Neutrophil (primary cell): ENCODE data around the gene FADS2.
A peak's percentile ranks its signal among the peaks of the same experiment; 100 is the strongest.

Experiments used
- H3K27ac ChIP-seq: fragments of 200-600 bp; sonication (generic); 2 replicates; pipeline ENCODE4 v1.5.1; 2016; ENCODE audit warnings: mild to moderate bottlenecking, moderate library complexity
- H3K27me3 ChIP-seq: fragments of 200-600 bp; sonication (generic); 2 replicates; pipeline ENCODE4 v1.6.0; 2016; ENCODE audit warnings: mild to moderate bottlenecking
- H3K36me3 ChIP-seq: fragments of 200-600 bp; sonication (generic); 2 replicates; pipeline ENCODE4 v1.5.1; 2017
- H3K4me1 ChIP-seq, 2 experiments: fragments of 200-600 bp in 1 of 2; sonication (generic) in 1 of 2; 1 replicate in 1 of 2; 2 replicates in 1 of 2; pipeline versions ENCODE4 v1.5.1 to v1.6.1; 2013 to 2016; ENCODE audit warnings: low read depth in 1 of 2, low read length in 1 of 2, mild to moderate bottlenecking in 1 of 2, moderate library complexity in 1 of 2; ENCODE audit not compliant: control insufficient read depth in 1 of 2, insufficient read depth in 1 of 2
- H3K4me3 ChIP-seq, 2 experiments: fragments of 200-600 bp in 1 of 2; sonication (generic) in 1 of 2; 1 replicate in 1 of 2; 2 replicates in 1 of 2; pipeline ENCODE4 v1.5.1; 2013 to 2016; ENCODE audit warnings: low read depth in 1 of 2, low read length in 1 of 2, mild to moderate bottlenecking in 1 of 2, moderate library complexity in 1 of 2
- H3K9me3 ChIP-seq: fragments of 200-600 bp; sonication (generic); 2 replicates; pipeline ENCODE4 v1.5.1; 2016
- TF ChIP-seq, protein P1 (sequence below): fragments of 200-600 bp; sonication (generic); IDR thresholded peaks from 2 replicates; pipeline ENCODE4 v1.5.1; 2016; ENCODE audit warnings: antibody characterized with exemption

The FADS2 gene

DNA sequence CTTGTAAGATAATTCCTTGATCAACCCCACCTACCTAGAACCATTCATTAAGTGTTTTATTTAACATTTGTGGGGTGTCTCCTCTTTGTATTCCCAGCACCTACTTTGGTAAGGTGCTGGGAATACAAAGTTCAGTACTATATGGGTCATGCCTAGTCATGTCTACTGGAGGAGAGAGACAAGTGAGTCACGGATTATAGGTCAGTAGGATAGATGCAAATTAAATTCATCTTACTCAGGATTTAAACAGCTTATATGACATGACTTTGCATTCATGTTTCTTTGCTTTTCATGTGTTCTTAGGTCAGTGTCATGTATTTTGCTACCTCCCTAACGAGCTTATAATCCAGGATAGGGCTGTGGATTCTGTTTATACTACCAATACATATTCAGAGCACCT, 7.9 kb upstream of the FADS2 start:
- no peak overlapping the region for H3K4me3 ChIP-seq
- TF ChIP-seq, protein P1, sequence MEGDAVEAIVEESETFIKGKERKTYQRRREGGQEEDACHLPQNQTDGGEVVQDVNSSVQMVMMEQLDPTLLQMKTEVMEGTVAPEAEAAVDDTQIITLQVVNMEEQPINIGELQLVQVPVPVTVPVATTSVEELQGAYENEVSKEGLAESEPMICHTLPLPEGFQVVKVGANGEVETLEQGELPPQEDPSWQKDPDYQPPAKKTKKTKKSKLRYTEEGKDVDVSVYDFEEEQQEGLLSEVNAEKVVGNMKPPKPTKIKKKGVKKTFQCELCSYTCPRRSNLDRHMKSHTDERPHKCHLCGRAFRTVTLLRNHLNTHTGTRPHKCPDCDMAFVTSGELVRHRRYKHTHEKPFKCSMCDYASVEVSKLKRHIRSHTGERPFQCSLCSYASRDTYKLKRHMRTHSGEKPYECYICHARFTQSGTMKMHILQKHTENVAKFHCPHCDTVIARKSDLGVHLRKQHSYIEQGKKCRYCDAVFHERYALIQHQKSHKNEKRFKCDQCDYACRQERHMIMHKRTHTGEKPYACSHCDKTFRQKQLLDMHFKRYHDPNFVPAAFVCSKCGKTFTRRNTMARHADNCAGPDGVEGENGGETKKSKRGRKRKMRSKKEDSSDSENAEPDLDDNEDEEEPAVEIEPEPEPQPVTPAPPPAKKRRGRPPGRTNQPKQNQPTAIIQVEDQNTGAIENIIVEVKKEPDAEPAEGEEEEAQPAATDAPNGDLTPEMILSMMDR, result no peak
- no peak overlapping the region for H3K27ac ChIP-seq
- H3K36me3 ChIP-seq, result no peaks in the 10 kb centered on the region
- peaks cover 17 to 21% of the 10 kb centered on the region in 2 experiments for H3K4me1 ChIP-seq
- no peaks in the 10 kb centered on the region for H3K9me3 ChIP-seq
- peaks cover 85% of the 10 kb centered on the region for H3K27me3 ChIP-seq

DNA sequence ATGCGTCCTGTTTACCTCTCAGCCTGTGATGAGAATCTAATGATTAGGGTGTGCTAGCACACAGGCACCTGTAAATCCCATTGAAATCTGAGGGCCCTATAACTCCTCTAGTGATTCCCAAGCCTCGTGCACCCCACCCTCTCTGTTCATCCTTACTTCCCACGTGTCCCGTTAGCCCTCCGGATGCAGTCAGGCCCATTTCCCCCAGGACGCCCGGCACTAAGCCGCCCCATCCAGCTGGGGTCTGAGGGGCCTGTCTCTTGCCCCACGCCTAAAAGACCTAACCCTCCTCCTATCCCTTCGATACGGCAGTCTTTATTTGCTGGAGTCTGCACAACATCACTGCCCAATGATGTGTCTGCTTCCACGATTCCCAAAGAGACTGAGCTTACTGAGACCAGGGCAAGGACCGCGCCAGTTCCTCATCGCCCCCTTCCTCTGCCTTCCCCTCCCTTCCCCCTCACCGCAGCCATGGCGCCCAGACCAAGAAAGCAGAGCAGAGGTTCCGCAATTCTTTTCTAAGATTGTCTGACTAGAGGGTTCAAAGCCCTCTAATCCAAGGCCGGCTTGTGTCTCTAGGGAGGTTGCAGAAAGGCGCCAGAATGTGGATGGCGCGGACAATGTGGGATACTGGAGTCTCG, 1.1 kb upstream of the FADS2 start:
- H3K27me3 ChIP-seq, result peaks cover 95% of the 10 kb centered on the region
- H3K4me1 ChIP-seq, result peaks cover 25 to 35% of the 10 kb centered on the region in 2 experiments
- no peaks in the 10 kb centered on the region for H3K9me3 ChIP-seq
- TF ChIP-seq, protein P1, result no peak
- H3K4me3 ChIP-seq, result peak overlapping the region; percentile 73 to 84
- no peaks in the 10 kb centered on the region for H3K36me3 ChIP-seq
- peak overlapping the region; percentile 86 for H3K27ac ChIP-seq

DNA sequence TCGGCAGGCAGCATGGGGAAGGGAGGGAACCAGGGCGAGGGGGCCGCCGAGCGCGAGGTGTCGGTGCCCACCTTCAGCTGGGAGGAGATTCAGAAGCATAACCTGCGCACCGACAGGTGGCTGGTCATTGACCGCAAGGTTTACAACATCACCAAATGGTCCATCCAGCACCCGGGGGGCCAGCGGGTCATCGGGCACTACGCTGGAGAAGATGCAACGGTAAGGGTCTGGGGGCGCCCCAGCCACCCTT, 204 bp downstream of the FADS2 start:
- peak overlapping the region; percentile 86 for H3K27ac ChIP-seq
- H3K27me3 ChIP-seq, result peaks cover 91% of the 10 kb centered on the region
- TF ChIP-seq, protein P1, result no peak
- H3K36me3 ChIP-seq, result no peaks in the 10 kb centered on the region
- H3K4me3 ChIP-seq, result peak overlapping the region; percentile 73 to 84
- peaks cover 25 to 35% of the 10 kb centered on the region in 2 experiments for H3K4me1 ChIP-seq
- no peaks in the 10 kb centered on the region for H3K9me3 ChIP-seq

DNA sequence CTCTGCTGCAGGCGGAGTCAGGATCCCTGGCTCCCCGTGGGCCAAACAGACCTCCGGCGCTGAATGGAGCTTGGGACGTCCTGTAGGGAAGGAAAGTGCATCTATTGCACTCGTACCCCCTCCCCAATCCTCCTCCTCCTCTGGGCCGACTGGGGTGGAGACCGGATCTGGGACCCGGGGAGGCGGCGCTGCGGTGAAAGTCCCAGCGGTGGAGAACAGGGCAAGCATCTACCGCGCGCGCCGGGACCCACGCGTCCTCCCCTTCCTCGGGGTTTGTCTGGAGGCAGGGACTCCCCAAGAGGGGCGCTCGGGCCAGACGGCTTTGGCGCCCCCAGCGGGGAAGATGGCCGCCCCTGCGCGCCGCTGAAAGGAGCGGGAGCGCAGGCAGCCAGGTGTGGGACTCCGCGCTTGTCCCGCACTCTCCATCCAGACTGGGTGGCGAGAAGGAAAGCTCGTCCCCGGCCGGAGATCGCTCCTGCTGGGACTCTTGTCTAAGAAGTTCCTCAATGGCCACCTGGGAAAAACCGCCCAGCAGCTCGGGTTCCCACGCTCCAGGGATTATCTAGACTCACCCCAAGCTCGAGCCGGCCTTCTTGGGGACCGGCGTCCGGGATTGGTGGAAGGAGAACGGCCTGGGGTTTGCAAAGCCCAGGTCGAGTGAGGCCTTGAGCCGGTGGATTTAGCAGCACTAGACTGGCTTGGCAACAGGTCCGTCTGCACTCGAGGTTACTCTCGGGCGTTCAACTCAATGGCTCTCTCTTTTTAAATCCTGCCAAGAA, 718 bp downstream of the FADS2 start:
- H3K4me1 ChIP-seq, result peaks cover 25 to 38% of the 10 kb centered on the region in 2 experiments
- peaks cover 86% of the 10 kb centered on the region for H3K27me3 ChIP-seq
- no peaks in the 10 kb centered on the region for H3K9me3 ChIP-seq
- H3K36me3 ChIP-seq, result no peaks in the 10 kb centered on the region
- H3K27ac ChIP-seq, result peak overlapping the region; percentile 86
- H3K4me3 ChIP-seq, result peak overlapping the region; percentile 73 to 84
- TF ChIP-seq, protein P1, result no peak

DNA sequence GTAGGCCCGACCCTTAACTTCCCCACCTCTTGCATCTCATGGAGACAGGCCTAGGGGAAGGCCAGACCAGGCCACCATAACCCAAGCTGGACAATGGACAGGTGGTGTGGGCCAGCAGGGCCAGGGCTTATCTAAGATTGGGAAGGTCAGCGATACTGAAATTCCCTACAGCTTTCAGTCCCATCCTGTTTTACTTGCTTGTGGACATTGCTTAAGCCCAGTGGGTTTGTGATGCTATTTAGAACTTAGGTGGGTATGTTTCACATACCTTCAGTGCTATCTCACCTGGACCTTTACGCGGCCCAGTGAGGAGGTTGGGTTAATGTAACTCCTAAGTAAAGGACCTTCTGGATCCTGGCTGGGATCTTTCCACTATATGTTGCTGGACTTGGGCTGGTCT, 1.7 kb downstream of the FADS2 start:
- H3K4me3 ChIP-seq, result no peak overlapping the region
- peaks cover 34 to 48% of the 10 kb centered on the region in 2 experiments for H3K4me1 ChIP-seq
- H3K27ac ChIP-seq, result no peak overlapping the region
- TF ChIP-seq, protein P1, result no peak
- H3K9me3 ChIP-seq, result no peaks in the 10 kb centered on the region
- H3K27me3 ChIP-seq, result peaks cover 82% of the 10 kb centered on the region
- H3K36me3 ChIP-seq, result no peaks in the 10 kb centered on the region
